SK-N-SH treated with all-trans-retinoic acid at 6 μM for 48 hours (cell line): ENCODE measurements around the gene SLC16A1.

ENCODE experiments used
- ATAC-seq: fragments of 200-7000 bp; cut with Tn5 transposase; 3 replicates; pipeline ENCODE4 v1.9.1; 2020; ENCODE audit warnings: mild to moderate bottlenecking, moderate library complexity
- ARNTL ChIP-seq: fragments of 450-650 bp; formaldehyde crosslinking; IDR thresholded peaks from 2 replicates; pipeline ENCODE4 v1.5.0; 2020; ENCODE audit warnings: low read depth, mild to moderate bottlenecking, moderate library complexity, borderline replicate concordance
- BACH2 ChIP-seq: fragments of 250-450 bp; sonication (Bioruptor Pico); IDR thresholded peaks from 2 replicates; pipeline ENCODE4 v1.9.0; 2021; ENCODE audit warnings: mild to moderate bottlenecking, borderline replicate concordance
- CREB5 ChIP-seq: fragments of 250-450 bp; sonication (Bioruptor Pico); IDR thresholded peaks from 2 replicates; pipeline ENCODE4 v1.5.1; 2020; ENCODE audit warnings: low read depth, mild to moderate bottlenecking, moderate library complexity
- CSDC2 ChIP-seq: fragments of 250-450 bp; sonication (Bioruptor Pico); IDR thresholded peaks from 2 replicates; pipeline ENCODE4 v1.5.0; 2020; ENCODE audit warnings: mild to moderate bottlenecking, moderate library complexity
- GLIS3 ChIP-seq: fragments of 250-450 bp; sonication (Bioruptor Pico); IDR thresholded peaks from 2 replicates; pipeline ENCODE4 v1.5.0; 2020; ENCODE audit warnings: mild to moderate bottlenecking, moderate library complexity
- ISL1 ChIP-seq: fragments of 250-450 bp; sonication (Bioruptor Pico); IDR thresholded peaks from 2 replicates; pipeline ENCODE4 v2.1.2; 2022; ENCODE audit warnings: mild to moderate bottlenecking, moderate library complexity
- OSR1 ChIP-seq: fragments of 250-450 bp; sonication (Bioruptor Pico); IDR thresholded peaks from 2 replicates; pipeline ENCODE4 v1.8.0; 2022; ENCODE audit warnings: moderate library complexity, mild to moderate bottlenecking, inconsistent platforms
- POU6F1 ChIP-seq: fragments of 250-450 bp; sonication (Bioruptor Pico); IDR thresholded peaks from 2 replicates; pipeline ENCODE4 v1.8.0; 2021; ENCODE audit warnings: low read depth, mild to moderate bottlenecking, moderate library complexity, borderline replicate concordance
- SNAI2 ChIP-seq: fragments of 250-450 bp; sonication (Bioruptor Pico); IDR thresholded peaks from 2 replicates; pipeline ENCODE4 v1.5.0; 2020; ENCODE audit warnings: mild to moderate bottlenecking, moderate library complexity
- TOX ChIP-seq: fragments of 250-450 bp; sonication (Bioruptor Pico); IDR thresholded peaks from 2 replicates; pipeline ENCODE4 v1.8.0; 2021; ENCODE audit warnings: mild to moderate bottlenecking, moderate library complexity, borderline replicate concordance
- TSHZ2 ChIP-seq: fragments of 250-450 bp; sonication (Bioruptor Pico); IDR thresholded peaks from 2 replicates; pipeline ENCODE4 v1.5.0; 2020; ENCODE audit warnings: mild to moderate bottlenecking, moderate library complexity
- ZC3H10 ChIP-seq: fragments of 250-450 bp; sonication (Bioruptor Pico); IDR thresholded peaks from 2 replicates; pipeline ENCODE4 v1.5.1; 2021; ENCODE audit warnings: mild to moderate bottlenecking, moderate library complexity
- ZFP3 ChIP-seq: fragments of 250-450 bp; sonication (Bioruptor Pico); IDR thresholded peaks from 2 replicates; pipeline ENCODE4 v1.5.0; 2020; ENCODE audit warnings: mild to moderate bottlenecking, moderate library complexity
- ZNF70 ChIP-seq: fragments of 450-650 bp; formaldehyde crosslinking; IDR thresholded peaks from 2 replicates; pipeline ENCODE4 v1.5.0; 2020; ENCODE audit warnings: mild to moderate bottlenecking, moderate library complexity
- ZNF8 ChIP-seq: fragments of 450-650 bp; formaldehyde crosslinking; IDR thresholded peaks from 2 replicates; pipeline ENCODE4 v1.5.0; 2020; ENCODE audit warnings: mild to moderate bottlenecking, moderate library complexity
- TF ChIP-seq, protein P1 (sequence below): fragments of 250-450 bp; sonication (Bioruptor Pico); IDR thresholded peaks from 2 replicates; pipeline ENCODE4 v1.8.0; 2020; ENCODE audit warnings: mild to moderate bottlenecking, moderate library complexity, borderline replicate concordance
- TF ChIP-seq, protein P2 (sequence below): fragments of 250-450 bp; sonication (Bioruptor Pico); IDR thresholded peaks from 2 replicates; pipeline ENCODE4 v1.5.1; 2021; ENCODE audit warnings: mild to moderate bottlenecking, moderate library complexity

SLC16A1 gene

DNA sequence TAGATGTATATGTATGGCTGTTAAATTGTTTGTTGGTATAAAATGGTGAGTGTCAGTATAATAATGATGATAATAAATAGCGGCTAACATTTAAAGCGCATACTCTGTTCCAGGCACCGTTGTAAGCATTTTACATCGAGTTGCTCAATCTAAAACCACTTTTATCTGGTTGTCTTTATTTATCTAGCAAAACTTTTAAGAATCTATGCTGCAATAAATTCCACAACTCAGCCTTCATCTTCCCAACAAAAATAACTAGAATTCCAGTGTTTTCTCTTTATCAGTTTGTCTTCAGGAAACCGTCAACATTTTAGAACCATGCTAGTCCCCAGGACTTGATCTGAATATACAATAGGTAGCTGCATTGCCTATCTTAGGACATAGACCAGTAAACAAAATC is 19.3 kb upstream of the SLC16A1 start (continued):
- TF ChIP-seq BACH2 (CRISPR knock-in tag) (no peak), ZFP3 (CRISPR knock-in tag) (no peak), ARNTL (no peak), TOX (no peak)
- TF ChIP-seq, all 23 proteins: peak for 0

DNA sequence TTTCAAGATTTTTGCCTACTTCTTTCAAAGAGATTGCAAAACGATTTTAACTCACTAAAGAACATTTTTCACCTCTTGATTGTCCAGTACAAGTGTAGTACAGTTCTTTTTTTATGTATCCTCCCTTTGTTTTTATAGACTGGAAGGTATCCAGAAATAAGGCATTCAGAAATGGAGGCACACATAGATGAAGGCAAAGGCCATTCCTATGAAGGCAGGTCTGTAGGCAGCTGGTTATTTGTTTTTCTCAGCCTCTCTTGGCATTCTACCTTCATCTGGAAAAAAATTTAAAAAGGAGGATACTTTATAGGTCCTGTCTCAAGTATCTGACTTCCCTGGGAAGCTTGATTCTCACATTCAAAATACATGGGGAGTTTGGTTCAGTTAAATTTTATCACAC is 18.6 kb upstream of the SLC16A1 start:
- TF ChIP-seq BACH2 (CRISPR knock-in tag) (no peak), GLIS3 (CRISPR knock-in tag) (no peak), ZFP3 (CRISPR knock-in tag) (no peak), ISL1 (CRISPR knock-in tag) (no peak), ZNF8 (CRISPR knock-in tag) (no peak), OSR1 (no peak), ARNTL (no peak), CSDC2 (no peak), ZC3H10 (CRISPR knock-in tag) (no peak)
- TF ChIP-seq, protein P1, sequence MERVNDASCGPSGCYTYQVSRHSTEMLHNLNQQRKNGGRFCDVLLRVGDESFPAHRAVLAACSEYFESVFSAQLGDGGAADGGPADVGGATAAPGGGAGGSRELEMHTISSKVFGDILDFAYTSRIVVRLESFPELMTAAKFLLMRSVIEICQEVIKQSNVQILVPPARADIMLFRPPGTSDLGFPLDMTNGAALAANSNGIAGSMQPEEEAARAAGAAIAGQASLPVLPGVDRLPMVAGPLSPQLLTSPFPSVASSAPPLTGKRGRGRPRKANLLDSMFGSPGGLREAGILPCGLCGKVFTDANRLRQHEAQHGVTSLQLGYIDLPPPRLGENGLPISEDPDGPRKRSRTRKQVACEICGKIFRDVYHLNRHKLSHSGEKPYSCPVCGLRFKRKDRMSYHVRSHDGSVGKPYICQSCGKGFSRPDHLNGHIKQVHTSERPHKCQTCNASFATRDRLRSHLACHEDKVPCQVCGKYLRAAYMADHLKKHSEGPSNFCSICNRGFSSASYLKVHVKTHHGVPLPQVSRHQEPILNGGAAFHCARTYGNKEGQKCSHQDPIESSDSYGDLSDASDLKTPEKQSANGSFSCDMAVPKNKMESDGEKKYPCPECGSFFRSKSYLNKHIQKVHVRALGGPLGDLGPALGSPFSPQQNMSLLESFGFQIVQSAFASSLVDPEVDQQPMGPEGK: no peak
- TF ChIP-seq, protein P2, sequence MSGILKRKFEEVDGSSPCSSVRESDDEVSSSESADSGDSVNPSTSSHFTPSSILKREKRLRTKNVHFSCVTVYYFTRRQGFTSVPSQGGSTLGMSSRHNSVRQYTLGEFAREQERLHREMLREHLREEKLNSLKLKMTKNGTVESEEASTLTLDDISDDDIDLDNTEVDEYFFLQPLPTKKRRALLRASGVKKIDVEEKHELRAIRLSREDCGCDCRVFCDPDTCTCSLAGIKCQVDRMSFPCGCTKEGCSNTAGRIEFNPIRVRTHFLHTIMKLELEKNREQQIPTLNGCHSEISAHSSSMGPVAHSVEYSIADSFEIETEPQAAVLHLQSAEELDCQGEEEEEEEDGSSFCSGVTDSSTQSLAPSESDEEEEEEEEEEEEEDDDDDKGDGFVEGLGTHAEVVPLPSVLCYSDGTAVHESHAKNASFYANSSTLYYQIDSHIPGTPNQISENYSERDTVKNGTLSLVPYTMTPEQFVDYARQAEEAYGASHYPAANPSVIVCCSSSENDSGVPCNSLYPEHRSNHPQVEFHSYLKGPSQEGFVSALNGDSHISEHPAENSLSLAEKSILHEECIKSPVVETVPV (CRISPR knock-in tag): no peak
- ATAC-seq: no peak

- ATAC-seq: no peak
- TF ChIP-seq SNAI2 (CRISPR knock-in tag): no peak
- no peak for TF ChIP-seq ARNTL
- TF ChIP-seq POU6F1 (CRISPR knock-in tag): no peak
Observed at GRCh38 chr1:112973788-112974187, 17.8 kb upstream of the SLC16A1 start.

GRCh38 chr1:112971006-112971405 is 15.0 kb upstream of the SLC16A1 start:
- TF ChIP-seq GLIS3 (CRISPR knock-in tag) (no peak), TOX (no peak), ZFP3 (CRISPR knock-in tag) (no peak), POU6F1 (CRISPR knock-in tag) (no peak), TSHZ2 (no peak), ISL1 (CRISPR knock-in tag) (no peak), CREB5 (no peak), ZNF70 (CRISPR knock-in tag) (no peak)
- TF ChIP-seq, protein P1: no peak
- TF ChIP-seq, protein P2 (CRISPR knock-in tag): no peak
- ATAC-seq: no peak
